Measurements from ENCODE around the gene RDH16.

RDH16 gene, protein sequence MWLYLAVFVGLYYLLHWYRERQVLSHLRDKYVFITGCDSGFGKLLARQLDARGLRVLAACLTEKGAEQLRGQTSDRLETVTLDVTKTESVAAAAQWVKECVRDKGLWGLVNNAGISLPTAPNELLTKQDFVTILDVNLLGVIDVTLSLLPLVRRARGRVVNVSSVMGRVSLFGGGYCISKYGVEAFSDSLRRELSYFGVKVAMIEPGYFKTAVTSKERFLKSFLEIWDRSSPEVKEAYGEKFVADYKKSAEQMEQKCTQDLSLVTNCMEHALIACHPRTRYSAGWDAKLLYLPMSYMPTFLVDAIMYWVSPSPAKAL

DNA sequence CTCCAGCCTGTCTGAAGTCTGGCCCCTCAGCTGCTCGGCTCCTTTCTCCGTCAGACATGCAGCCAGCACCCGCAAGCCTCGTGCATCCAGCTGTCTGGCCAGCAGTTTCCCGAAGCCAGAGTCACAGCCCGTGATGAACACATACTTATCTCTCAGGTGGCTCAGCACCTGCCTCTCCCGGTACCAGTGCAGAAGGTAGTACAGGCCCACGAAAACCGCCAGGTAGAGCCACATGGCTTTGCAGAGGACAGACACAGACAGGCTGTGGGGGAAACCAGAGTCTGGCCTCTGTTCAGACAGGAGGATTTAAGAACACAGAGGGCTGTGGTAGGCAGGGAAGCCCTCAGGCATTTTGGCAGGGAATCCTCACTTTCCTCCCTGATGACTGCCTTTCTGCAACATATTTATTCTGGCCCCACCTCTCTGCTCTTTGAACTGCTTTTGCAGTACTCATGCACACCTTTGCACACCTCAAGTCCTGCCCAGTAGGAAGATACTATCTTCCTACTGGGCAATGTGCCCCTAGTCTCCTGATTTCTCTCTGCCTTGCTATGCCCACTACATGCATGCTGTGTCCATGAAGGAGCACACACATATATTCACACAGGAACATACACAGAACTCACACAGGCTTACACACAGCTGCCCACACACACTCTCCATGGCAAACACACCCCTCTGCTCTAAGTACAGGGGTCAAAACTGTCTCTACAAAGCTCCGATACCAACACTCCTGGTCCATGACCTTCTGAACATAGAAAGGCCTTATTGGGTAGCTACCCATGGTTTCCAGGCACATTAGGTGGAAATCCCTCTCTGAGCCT is at the start of gene RDH16:
Gene RDH16, minus strand, starts transcription at position 380 of the 824 bp plus-strand sequence. Its CDS starts 146 bp downstream, at position 234.
- DNase-seq (ENCODE audit: low read depth in 2 of 2): no peak

DNA sequence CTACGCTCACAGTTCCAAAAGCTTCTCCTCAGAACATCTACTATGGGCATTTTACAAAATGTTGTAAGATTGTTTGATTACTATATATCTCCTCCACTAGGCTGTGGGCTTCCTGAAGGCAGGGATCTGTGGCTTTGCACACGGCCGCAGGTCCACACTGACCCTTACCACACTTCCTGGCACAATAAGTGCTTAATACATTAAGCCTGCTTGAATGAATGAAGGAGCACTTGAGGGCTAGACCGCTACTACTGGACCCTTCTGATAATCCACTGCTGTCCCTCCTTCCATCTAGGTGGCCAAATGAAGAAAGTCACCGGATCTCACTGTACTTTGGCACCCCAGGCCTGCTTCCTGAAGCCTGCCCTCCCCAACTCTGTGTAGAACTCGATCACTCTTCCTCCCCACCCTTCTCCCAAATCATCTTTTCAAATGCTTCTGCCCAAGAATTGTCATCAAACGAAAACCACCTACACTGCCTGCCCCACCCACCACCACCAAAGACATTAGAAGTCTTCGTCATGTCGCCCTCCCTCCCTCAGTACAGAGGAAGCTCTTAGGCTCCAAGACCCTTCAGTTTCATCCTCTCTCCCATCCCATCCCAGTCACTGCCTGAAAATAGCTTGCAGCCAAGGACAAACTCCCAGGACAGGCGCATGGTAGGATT is 49.5 kb upstream of the RDH16 start:
- no peak for DNase-seq (ENCODE audit: low read depth in 2 of 2)

DNA sequence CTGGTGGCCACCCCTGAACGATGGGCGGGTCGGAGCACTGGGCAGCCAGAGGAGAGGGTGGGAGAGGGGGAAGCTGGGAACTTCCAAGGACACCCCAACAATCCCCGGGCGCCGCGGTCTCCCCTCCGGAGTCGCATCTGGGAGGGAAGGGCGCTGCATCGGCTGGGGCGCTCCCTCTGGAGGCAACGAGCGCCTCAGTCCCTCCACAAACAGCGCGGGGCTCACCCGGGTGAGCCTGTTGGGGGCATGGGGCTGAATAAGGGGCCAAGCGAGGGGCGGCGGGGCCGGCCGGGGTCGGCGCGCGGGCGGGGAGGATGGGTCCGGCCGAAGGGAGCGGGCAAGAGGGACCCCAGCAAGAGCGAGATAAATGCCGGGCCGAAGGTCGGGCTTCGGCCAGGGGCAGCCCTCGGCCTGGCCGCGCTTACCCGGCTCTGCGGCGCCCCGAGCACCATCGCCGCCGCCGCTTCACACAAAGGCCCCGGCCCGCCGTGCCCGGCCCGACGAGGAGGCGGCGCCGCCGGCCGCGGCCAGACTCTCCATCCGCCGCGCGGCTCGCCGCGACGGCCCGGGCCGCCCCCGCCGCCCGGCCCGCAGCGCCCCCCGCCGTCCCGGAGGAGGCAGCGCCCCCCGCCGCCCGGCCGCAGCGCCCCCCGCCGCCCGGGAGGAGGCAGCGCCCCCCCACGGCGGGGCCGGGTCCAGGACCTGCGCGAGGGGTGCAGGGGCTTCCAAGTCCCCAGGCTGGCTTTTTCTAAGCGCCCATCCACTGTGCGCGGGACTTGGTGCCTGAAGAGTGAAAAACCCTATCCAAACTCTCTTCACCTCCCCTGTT is 48.8 kb upstream of the RDH16 start, which contains the start of gene ZBTB39:
Gene ZBTB39, minus strand, starts transcription at position 567 of the 829 bp plus-strand sequence. CDS start 1,629 bp downstream, outside the sequence.
- peak; percentile 23 to 30 for DNase-seq (ENCODE audit: low read depth in 2 of 2)

DNA sequence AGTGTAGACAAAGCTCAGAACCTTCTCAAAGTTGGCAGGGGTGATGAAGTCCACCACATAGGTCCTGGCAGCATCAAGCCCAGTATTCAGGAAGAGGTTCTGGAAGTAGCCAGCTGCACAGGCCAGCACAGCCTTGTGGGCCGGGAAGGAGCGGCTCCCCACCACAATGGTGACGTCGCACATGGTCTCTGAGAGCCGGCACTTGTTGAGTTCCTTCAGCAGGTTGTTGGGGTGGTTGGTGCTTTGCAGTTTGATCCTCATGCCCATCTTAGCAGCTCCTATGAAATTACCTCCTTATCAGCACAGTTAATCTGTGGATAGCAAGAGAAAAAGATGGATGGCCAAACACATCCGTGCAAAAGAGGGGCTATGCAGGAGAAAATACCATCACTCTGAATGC is 47.2 kb upstream of the RDH16 start:
- no peak for DNase-seq (ENCODE audit: low read depth in 2 of 2)

DNA sequence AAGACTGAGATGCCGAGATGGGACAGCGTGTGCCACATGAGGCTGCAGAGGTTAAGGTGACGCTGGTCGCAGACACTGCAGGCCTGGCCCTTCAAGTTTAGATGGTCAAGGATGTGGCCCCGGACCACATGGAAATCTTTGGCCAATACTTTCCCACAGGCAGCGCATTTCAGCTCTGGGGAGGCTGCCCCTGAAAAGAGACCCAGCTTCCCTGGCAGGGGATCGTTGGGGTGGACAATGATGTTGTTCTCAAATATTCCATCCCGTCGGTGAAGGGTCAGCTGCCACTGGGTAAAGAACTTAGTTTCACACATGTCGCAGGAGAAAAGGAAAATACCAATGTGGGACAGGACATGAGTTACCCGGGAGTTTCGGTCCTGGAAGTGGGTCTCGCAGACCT is 46.0 kb upstream of the RDH16 start:
- no peak for DNase-seq (ENCODE audit: low read depth in 2 of 2)

DNA sequence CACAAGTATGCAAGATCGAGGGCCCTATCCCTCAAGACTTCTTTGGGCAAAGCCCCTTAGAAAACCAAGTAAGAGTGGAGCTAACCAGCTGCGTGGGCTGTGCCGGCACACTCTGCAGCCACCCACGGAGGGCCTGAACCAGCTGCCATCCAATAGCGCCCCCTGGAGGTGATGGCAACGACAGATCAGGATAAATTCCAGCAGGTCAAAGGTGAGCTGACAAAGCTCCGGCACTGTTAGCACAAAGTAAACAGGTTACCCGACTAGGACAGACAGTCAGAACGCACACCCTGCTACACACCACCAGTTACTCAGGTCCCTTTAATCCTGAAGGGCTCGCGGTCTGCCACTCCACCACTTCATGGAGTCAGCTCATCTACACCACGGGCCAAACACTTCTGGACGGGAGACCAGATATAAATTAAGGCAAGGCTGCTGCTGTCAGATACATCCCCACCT is 44.1 kb upstream of the RDH16 start:
- DNase-seq (ENCODE audit: low read depth in 2 of 2): peak; percentile 47 to 57

DNA sequence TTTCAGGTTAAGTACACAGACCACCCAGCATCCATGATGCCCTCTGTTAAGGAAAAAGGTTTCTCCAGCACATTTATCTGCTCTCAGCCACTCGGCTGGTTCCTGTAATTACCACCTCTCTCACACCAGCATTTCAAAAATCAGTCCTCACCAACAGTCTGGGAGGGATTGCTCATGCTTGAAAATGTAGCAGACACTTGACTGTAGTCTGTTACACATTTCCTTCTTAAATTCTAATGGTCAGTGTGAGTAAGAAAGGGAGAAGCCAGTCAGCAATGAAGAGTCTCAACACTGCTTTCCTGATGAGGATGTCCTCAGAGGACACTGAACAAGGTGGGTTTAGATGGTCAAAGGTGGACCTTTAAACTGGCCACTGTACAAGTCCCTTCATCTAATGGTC is 43.0 kb upstream of the RDH16 start:
- no peak for DNase-seq (ENCODE audit: low read depth in 2 of 2)

DNA sequence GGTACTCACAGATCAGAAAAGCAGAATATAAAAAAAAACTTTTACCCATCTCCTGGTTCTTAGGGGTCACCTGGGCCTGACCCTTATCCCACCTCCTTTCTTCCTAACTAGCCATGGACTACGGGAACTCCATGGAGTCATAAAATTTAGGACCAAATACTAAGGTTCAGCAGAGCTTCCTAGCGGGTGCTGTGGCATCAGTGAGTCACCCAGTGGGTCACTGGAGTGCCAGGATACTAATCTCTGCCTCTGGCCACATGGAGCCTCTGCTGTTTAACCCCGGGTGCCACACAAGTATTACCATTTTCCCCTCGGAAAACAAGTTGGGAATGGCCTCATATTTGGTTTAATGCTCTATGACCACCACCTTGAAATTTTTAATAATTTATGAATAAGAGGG is 42.0 kb upstream of the RDH16 start:
- DNase-seq (ENCODE audit: low read depth in 2 of 2): no peak

DNA sequence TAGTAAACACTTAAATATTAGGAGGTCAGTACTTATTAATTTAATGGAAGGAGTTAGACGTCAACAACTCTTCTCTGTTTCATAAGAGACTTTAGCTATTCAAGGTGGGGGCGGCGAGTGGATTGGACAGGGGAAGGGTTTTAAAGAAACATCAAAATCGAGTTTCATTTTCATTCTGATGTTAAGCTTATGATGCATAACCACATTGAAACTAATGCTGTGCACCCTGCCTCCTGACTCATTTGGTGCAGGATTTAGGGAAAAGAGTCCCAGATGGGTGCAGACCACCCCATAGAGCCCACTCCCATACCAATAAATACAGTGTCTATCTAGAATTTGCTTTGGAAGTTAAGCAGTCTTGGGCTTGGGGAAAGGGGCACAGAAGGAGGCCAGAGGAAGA is 41.6 kb upstream of the RDH16 start:
- no peak for DNase-seq (ENCODE audit: low read depth in 2 of 2)

DNA sequence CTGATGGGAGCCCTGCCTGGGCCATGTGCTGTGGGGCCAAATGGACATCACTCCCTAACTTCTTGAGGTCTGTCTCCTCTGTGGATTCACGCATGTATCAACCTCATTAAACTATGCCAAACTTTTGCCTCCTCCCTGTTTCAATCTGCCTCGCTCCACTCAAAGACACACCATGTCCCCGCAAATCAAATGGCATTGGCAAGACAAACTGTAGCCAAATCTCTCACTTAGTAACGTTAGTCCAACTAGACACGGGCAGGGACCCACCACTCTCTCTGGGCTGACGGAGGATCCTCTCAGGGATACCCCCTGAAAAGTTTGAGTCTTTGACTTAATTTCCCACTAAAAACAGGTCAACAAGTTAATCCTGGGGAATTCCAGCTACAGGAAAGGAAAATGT is 40.9 kb upstream of the RDH16 start:
- no peak for DNase-seq (ENCODE audit: low read depth in 2 of 2)

DNA sequence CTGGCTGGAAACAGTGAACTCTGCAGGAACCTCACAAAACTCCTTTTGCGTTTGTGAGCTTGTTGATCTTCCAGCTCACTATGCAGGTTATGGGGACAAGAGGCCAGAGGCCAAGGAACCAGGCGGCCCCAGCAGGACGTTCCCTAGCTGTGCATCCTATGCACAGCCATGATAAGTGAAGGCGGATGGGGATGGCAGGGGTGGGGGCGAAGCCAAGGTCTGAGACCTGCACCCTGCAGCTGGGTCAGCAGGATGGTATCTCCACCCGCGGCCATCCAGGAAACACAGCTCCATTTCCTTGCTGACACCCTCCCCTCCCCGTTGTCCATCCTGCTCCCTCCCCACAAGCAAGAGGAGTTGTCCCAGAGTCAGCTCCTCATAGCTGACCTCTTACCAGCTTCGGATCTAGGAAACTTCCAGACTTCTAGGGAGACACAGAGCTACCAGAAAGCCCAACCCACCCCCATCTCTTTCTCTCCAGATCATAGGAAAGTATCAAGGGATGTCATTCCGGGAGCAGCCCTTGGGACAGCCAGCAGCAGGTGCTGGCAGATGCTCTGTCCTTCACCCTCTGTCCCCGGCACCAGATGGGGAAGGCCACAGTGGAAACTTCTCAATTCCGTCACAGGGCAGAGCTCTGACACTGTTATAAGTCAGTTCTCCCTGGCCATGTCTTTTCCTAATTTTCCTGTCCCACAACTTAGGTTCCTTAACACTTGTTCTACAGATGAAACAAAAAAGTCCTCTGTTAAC is 39.6 kb upstream of the RDH16 start:
- DNase-seq (ENCODE audit: low read depth in 2 of 2): no peak

DNA sequence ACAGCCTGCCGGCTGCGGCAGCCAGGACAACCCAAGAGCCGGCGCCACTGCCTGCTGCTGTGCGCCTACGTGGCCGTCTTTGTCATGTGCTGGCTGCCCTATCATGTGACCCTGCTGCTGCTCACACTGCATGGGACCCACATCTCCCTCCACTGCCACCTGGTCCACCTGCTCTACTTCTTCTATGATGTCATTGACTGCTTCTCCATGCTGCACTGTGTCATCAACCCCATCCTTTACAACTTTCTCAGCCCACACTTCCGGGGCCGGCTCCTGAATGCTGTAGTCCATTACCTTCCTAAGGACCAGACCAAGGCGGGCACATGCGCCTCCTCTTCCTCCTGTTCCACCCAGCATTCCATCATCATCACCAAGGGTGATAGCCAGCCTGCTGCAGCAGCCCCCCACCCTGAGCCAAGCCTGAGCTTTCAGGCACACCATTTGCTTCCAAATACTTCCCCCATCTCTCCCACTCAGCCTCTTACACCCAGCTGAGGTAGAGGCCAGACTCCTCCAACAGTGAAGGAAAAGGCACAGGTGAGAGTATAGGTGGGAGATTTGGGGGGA is 38.6 kb upstream of the RDH16 start:
- DNase-seq (ENCODE audit: low read depth in 2 of 2): no peak

DNA sequence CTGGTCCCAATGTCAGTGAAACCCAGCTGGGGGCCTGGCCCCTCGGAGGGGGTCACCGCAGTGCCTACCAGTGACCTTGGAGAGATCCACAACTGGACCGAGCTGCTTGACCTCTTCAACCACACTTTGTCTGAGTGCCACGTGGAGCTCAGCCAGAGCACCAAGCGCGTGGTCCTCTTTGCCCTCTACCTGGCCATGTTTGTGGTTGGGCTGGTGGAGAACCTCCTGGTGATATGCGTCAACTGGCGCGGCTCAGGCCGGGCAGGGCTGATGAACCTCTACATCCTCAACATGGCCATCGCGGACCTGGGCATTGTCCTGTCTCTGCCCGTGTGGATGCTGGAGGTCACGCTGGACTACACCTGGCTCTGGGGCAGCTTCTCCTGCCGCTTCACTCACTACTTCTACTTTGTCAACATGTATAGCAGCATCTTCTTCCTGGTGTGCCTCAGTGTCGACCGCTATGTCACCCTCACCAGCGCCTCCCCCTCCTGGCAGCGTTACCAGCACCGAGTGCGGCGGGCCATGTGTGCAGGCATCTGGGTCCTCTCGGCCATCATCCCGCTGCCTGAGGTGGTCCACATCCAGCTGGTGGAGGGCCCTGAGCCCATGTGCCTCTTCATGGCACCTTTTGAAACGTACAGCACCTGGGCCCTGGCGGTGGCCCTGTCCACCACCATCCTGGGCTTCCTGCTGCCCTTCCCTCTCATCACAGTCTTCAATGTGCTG is 38.0 kb upstream of the RDH16 start:
- no peak for DNase-seq (ENCODE audit: low read depth in 2 of 2)

DNA sequence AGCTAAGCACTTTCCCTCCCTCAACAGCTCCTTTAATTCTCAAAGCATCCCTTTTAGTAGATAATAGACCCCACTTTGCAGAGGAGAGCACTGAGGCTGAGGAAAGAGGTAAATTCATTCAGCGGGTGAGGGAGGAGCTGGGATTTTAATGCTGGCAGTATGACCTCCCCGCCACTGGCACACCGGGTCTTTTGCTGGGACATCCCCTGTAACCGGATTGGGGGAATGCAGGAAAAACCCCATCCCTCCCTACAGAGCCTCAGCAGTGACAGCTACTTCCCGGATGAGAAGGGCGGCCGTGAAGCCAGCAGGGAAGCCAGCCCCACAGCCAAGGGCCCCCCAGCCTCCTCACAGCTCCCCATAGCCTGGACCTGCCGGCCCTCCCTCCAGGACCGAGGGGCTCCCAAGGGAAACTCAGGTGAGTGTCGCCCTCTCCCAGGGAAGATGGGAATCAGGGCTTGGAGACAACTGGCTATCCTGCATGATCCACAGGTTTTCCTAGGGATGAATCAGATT is 36.9 kb upstream of the RDH16 start:
- no peak for DNase-seq (ENCODE audit: low read depth in 2 of 2)

DNA sequence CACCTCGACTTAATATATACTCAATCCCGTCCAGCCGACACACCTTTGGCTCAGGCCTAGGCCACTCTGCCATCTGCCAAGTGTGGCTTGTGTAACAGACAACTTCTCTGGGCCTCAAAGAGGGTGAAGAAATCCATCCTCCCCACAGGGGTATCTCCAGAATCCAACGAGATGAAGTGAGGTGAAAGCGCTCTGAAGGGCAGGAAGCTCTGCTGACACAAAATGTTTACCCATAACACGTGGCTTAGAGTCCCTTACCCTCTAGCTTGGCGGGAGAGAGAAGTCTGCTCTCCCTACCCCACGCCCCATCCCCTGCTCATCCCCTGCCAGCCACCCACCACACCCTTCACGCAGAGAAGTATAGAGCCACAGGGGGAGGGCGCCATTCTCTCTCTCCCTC is 35.9 kb upstream of the RDH16 start:
- no peak for DNase-seq (ENCODE audit: low read depth in 2 of 2)

DNA sequence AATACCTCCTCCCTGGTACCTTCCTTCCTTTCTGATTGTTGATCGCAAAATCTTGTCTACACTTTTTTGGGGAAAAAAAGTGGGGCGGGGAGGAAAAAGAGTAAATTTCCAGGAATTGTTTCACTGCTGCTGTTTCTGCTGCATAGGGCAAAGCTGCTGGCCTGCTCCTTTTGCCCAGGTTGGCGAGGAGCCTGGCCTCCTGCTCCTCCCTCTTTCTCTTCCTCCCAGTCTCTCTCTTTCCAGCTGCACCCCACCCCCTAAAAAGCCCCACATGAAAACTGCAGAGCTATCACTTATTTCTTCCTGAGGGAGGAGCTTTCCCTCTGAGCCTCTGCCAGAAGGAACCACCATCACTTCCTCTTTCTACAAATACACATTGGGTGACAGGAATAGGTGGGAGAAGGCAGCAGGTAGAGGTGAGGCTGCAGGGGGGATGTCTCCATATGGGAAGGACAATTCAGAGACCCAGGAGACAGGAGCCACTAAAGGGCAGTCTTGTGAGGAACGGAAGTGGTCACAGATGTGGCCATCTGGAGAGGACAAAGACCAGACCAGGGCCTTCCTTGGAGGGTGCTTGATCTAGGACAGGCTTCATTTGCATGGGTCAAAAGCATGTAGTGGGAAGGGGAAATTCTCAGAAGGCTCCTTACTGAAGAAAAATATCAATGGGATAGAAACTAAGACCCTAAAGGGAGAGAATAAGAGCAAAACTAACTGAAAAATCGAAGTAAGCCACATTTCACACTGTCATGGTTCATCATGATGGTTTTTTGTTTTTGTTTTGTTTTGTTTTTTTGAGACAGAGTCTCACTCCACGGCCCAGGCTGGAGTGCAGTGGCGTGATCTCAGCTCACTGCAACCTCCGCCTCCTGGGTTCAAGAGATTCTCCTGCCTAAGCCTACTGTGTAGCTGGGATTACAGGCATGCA is 34.2 kb upstream of the RDH16 start:
- DNase-seq (ENCODE audit: low read depth in 2 of 2): no peak

DNA sequence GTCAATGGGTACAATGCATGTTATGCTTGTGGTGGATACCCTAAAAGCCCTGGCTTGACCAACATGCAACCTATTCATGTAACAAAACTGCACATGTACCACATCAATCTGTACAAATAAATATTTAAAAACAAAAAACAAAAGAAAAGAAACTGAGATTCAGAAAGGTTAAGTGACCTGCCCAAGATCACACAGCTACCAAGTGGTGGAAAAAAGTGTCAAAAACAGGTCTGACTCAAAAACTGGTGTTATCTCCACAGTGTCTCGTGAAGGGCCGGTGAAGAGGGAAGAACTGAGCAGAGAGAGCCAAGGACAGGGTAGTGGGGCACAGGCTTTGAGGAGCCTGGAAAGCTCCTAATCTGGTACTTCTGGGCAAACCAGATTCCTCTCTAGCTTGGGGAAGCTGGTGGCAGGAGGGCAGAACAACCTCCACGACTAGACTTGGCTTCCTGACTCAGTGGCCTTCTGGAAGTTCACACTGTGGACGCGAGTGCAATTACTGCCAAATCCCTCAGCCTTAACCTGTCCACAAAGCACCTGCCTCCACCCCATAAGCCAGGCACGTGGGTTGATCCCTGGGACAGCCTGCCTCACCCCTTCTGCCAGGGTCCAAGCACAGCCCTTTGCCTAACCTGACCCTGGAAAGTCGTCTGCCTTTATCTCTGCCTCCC is 33.4 kb upstream of the RDH16 start:
- no peak for DNase-seq (ENCODE audit: low read depth in 2 of 2)

Measured in activated CD8-positive, alpha-beta memory T cell treated with anti-CD3 and anti-CD28 coated beads for 4 hours (primary cell).